B cell (primary cell): ENCODE measurements around the gene MAP3K20. TPM values are rescaled to one million over a fixed set of nuclear protein-coding genes. Genes with fewer than 3 reads are reported as not detected.

Source experiments
- ATAC-seq: fragments of 200-7000 bp; cut with Tn5 transposase; one replicate; pipeline ENCODE4 v1.10.0; 2021; ENCODE audit warnings: low read depth, mild to moderate bottlenecking, moderate number of reproducible peaks, moderate library complexity
- CTCF ChIA-PET: fragments of 350-600 bp; sonication (Branson Sonifier 250); formaldehyde crosslinking; loops from one replicate; lab custom pipeline; 2021; ENCODE audit warnings: antibody characterized with exemption, inconsistent platforms; lab: Charles Lee
- POLR2A ChIA-PET: fragments of 350-600 bp; sonication (Branson Sonifier 250); formaldehyde crosslinking; loops from one replicate; lab custom pipeline; 2021; ENCODE audit warnings: antibody characterized with exemption; lab: Charles Lee
- DNase-seq: peaks from one replicate; pipeline ENCODE4 v3.0.0; 2013
- H2AFZ ChIP-seq: 2 replicates; pipeline ENCODE4 v1.6.1; 2012; ENCODE audit warnings: mild to moderate bottlenecking, low read depth, low read length; ENCODE audit not compliant: insufficient read depth, poor library complexity, severe bottlenecking
- H3K27ac ChIP-seq, 2 donors: 1 replicate in 1 of 2; 2 replicates in 1 of 2; pipeline ENCODE4 v1.5.1; 2012 to 2013; ENCODE audit warnings: low read length in 2 of 2, mild to moderate bottlenecking in 2 of 2, moderate library complexity in 1 of 2
- H3K27me3 ChIP-seq, 4 experiments: fragments of 200-600 bp in 1 of 4; sonication (generic) in 1 of 4; replicated peaks in 1 of 4; 1 replicate in 2 of 4; 2 replicates in 2 of 4; pipeline versions ENCODE4 v1.6.1 to v1.7.0; 2013 to 2016; ENCODE audit warnings: low read length in 3 of 4, mild to moderate bottlenecking in 2 of 4, mixed read lengths in 1 of 4, moderate library complexity in 1 of 4; ENCODE audit not compliant: insufficient read depth in 4 of 4, control insufficient read depth in 3 of 4; ENCODE audit errors: control extremely low read depth in 1 of 4
- H3K36me3 ChIP-seq, 2 experiments: replicated peaks in 1 of 2; 1 replicate in 1 of 2; 2 replicates in 1 of 2; pipeline versions ENCODE4 v1.6.1 to v1.7.1; 2013; ENCODE audit warnings: low read length in 1 of 2; ENCODE audit not compliant: insufficient read depth in 2 of 2, control insufficient read depth in 1 of 2; ENCODE audit errors: control extremely low read depth in 1 of 2, extremely low read depth in 1 of 2
- H3K4me1 ChIP-seq, 2 donors: fragments of 200-600 bp in 1 of 2; sonication (generic) in 1 of 2; 1 replicate in 1 of 2; 2 replicates in 1 of 2; pipeline versions ENCODE4 v1.5.1 to v1.6.1; 2013 to 2017; ENCODE audit warnings: low read length in 2 of 2; ENCODE audit not compliant: control insufficient read depth in 2 of 2, insufficient read depth in 2 of 2
- H3K4me2 ChIP-seq: replicated peaks from 2 replicates; pipeline ENCODE3; 2012; ENCODE audit warnings: mild to moderate bottlenecking, low read depth, low read length; ENCODE audit not compliant: poor library complexity, severe bottlenecking
- H3K4me3 ChIP-seq, 5 experiments: fragments of 200-600 bp in 1 of 5; sonication (generic) in 1 of 5; 1 replicate in 3 of 5; 2 replicates in 2 of 5; pipeline versions ENCODE4 v1.5.1 to v1.7.0; 2011 to 2016; ENCODE audit warnings: low read length in 4 of 5, mild to moderate bottlenecking in 4 of 5, low read depth in 2 of 5, control low read depth in 1 of 5, moderate library complexity in 1 of 5; ENCODE audit not compliant: insufficient read depth in 1 of 5; ENCODE audit errors: control extremely low read depth in 1 of 5, extremely low read depth in 1 of 5
- H3K79me2 ChIP-seq: fragments of 200-600 bp; sonication (generic); one replicate; pipeline ENCODE4 v1.6.0; 2016; ENCODE audit warnings: low read length; ENCODE audit not compliant: control insufficient read depth, insufficient read depth
- H3K9ac ChIP-seq: fragments of 200-600 bp; sonication (generic); 2 replicates; pipeline ENCODE4 v1.6.1; 2017; ENCODE audit warnings: mild to moderate bottlenecking, low read length, moderate library complexity
- H3K9me3 ChIP-seq, 3 donors: one replicate each; pipeline versions ENCODE4 v1.6.1 to v1.7.1; 2013; ENCODE audit warnings: low read length in 2 of 3; ENCODE audit not compliant: control insufficient read depth in 2 of 3, insufficient read depth in 1 of 3; ENCODE audit errors: control extremely low read depth in 1 of 3
- H4K20me1 ChIP-seq: 2 replicates; pipeline ENCODE4 v1.6.0; 2012; ENCODE audit warnings: mild to moderate bottlenecking, low read length; ENCODE audit not compliant: insufficient read depth, control insufficient read depth, poor library complexity, severe bottlenecking
- H3K27ac Mint-ChIP-seq: one replicate; pipeline ENCODE4 v1.8.0; 2021; ENCODE audit warnings: mixed read lengths
- H3K27me3 Mint-ChIP-seq: one replicate; pipeline ENCODE4 v1.8.0; 2021; ENCODE audit warnings: mixed read lengths
- H3K4me1 Mint-ChIP-seq: one replicate; pipeline ENCODE4 v1.8.0; 2021; ENCODE audit warnings: mixed read lengths
- H3K4me3 Mint-ChIP-seq: one replicate; pipeline ENCODE4 v1.8.0; 2021; ENCODE audit warnings: mixed read lengths
- H3K9me3 Mint-ChIP-seq: one replicate; pipeline ENCODE4 v1.8.0; 2022; ENCODE audit warnings: mixed read lengths; ENCODE audit not compliant: insufficient read depth
- CTCF ChIP-seq: fragments of 200-600 bp; IDR thresholded peaks from one replicate; pipeline ENCODE4 v1.8.0; 2022; ENCODE audit warnings: antibody characterized with exemption, mild to moderate bottlenecking
- EZH2 ChIP-seq: IDR thresholded peaks from 2 replicates; pipeline ENCODE4 v1.6.1; 2012; ENCODE audit warnings: borderline replicate concordance, low read depth, mild to moderate bottlenecking, moderate library complexity, low read length; ENCODE audit not compliant: insufficient read depth, poor library complexity, severe bottlenecking
- WGBS: methylation state at CpG from one replicate; pipeline ENCODE4 v1.1.5; 2013; ENCODE audit warnings: missing lambda C conversion rate; ENCODE audit not compliant: insufficient coverage; 5-methylcytosine and 5-hydroxymethylcytosine counted together
- intact Hi-C: fragments of 100-400 bp; cut with micrococcal nuclease; formaldehyde crosslinking; loops from one replicate; pipeline ENCODE4 v1.10.0; 2022
- polyA plus RNA-seq: library from polyadenylated mRNA; depleted of rRNA; stranded (reverse); fragments of >200 nt; gene quantifications from 2 replicates; pipeline ENCODE4 v1.2.3, GENCODE V29; 2012
- total RNA-seq, 2 donors: library from RNA; stranded (reverse); fragments of 120-200 nt in 1 of 2; gene quantifications; 1 replicate in 1 of 2; 2 replicates in 1 of 2; pipeline versions ENCODE4 v1.2.3 to v1.2.4, GENCODE V29; 2013 to 2022

Gene MAP3K20
- total and polyA plus RNA-seq, 2 donors (not counting 1 experiment from before 2014, with no cell fraction given): 2.2 to 9.1 TPM

DNA sequence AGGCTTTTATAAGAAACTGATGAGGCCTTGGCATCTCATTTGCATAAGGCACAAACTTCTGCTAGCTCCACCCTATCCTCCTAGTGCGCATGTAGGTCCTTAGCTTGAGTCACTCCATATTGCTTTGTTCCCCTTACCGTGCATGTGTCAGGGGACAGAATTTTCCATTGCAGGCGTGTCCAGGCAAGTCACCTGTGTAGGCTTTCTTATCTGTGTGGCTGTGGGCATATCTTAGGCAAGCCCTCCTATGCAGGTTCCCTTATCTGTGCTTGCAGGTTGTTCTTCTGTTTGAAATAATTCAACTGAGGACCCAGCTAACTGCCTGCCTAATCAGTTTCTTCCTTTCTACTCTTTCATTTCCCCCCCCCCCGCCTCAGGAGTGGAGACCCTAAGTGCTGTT is 215.8 kb downstream of the MAP3K20 start:
- Histone ChIP-seq H3K36me3 (no peaks in the 10 kb centered on the region), H4K20me1 (no peaks in the 10 kb centered on the region), H2AFZ (no peak overlapping the region), H3K4me2 (no peak overlapping the region), H3K9ac (no peak overlapping the region), H3K9me3 (peaks cover 0 to 10% (median 0%) of the 10 kb centered on the region in 3 donors), H3K27me3 (peaks cover 0 to 3% (median 0%) of the 10 kb centered on the region in 4 experiments), H3K79me2 (no peaks in the 10 kb centered on the region), H3K4me1 (no peaks in the 10 kb centered on the region), H3K4me3 (no peak overlapping the region), H3K27ac (no peak overlapping the region)
- no peaks in the 10 kb centered on the region for H3K4me1 Mint-ChIP-seq
- no peak for TF ChIP-seq CTCF
- no peak for TF ChIP-seq EZH2
- intact Hi-C loops: no loop called here
- H3K9me3 Mint-ChIP-seq: no peaks in the 10 kb centered on the region
- H3K4me3 Mint-ChIP-seq: no peak overlapping the region
- no peaks in the 10 kb centered on the region for H3K27me3 Mint-ChIP-seq
- ChIA-PET CTCF (no interaction called here), POLR2A (no interaction called here)
- no peak for DNase-seq
- WGBS: 89% methylated on average over 3 of the region's 4 CpGs
- ATAC-seq: no peak
- H3K27ac Mint-ChIP-seq: no peak overlapping the region

DNA sequence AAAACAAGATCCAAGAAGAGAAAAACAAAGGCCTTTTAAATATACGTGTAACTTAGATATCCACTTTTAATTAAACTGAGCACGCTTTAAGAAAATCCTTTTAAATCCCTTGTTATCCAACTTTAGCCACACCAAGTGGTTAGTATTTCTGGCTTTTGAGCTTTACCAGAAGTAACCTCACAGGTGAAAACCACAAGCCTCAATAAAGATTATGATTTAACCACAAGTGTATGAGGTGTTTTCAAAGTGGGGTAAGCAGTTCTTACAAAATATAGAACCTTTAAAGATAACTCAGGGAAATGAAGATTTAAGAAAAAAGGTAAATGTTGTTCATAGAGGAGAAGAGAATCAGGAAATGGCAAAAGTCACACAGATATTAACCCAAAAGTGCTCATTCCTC is 220.6 kb downstream of the MAP3K20 start:
- H4K20me1 ChIP-seq: no peaks in the 10 kb centered on the region
- H3K27me3 ChIP-seq: peaks cover 0 to 3% (median 0%) of the 10 kb centered on the region in 4 experiments
- H2AFZ ChIP-seq: no peak overlapping the region
- H3K4me2 ChIP-seq: no peak overlapping the region
- Mint-ChIP-seq H3K9me3 (peaks cover 4% of the 10 kb centered on the region), H3K4me1 (no peaks in the 10 kb centered on the region), H3K27me3 (no peaks in the 10 kb centered on the region), H3K4me3 (no peak overlapping the region), H3K27ac (no peak overlapping the region)
- no peaks in the 10 kb centered on the region for H3K79me2 ChIP-seq
- H3K9ac ChIP-seq: no peak overlapping the region
- no peaks in the 10 kb centered on the region for H3K36me3 ChIP-seq
- no CpG with 5 or more reads among the region's 2 CpGs for WGBS
- H3K9me3 ChIP-seq: peaks cover 0 to 39% (median 11%) of the 10 kb centered on the region in 3 donors
- intact Hi-C loops: no loop called here
- no peak overlapping the region for H3K4me3 ChIP-seq
- ChIA-PET POLR2A (no interaction called here), CTCF (no interaction called here)
- no peaks in the 10 kb centered on the region for H3K4me1 ChIP-seq
- no peak for TF ChIP-seq CTCF
- TF ChIP-seq EZH2: no peak
- no peak overlapping the region for H3K27ac ChIP-seq
- no peak for DNase-seq
- ATAC-seq: no peak
